Heart left ventricle (tissue), 13 donors: ENCODE data around the gene HTR5A.

Experiments
- CTCF ChIP-seq, 12 donors: fragments of 200-600 bp; sonication (generic) in 4 of 12; IDR thresholded peaks; one replicate each; pipeline versions ENCODE4 v1.5.0 to v1.8.0; 2018 to 2022; ENCODE audit warnings: antibody characterized with exemption in 12 of 12, mild to moderate bottlenecking in 5 of 12
- POLR2A ChIP-seq, 2 donors: fragments of 450-650 bp; IDR thresholded peaks; one replicate each; pipeline ENCODE4 v1.6.1; 2017; ENCODE audit warnings: antibody characterized with exemption in 2 of 2, mild to moderate bottlenecking in 2 of 2, moderate library complexity in 2 of 2
- donor health status: ischemic (EF 13 %, LVEDD 7.1; RV severe dilation, severe dysfunction).
- donor health status: DM: no; HTN: yes; CAD: no.
- donor health status: DM: no; HTN: no; CAD: no.
- donor health status: ischemic (EF 25% LVEDD 6.9; RV normal size, moderate dysfunction).
- donor health status: ischemic (EF 25% LVEDD 5.7; RV mildly dilated, moderate dysfunction).
- donor health status: ischemic (EF 35%, LVEDD 5.7; RV mildly dilated, moderate dysfunction).
- donor health status: nonischemic (EF 11% LVEDD 7.7; RV severe dilation, severe dysfunction).
- donor health status: DM: yes; HTN: yes; CAD: no.
- donor health status: PGD.
- donor health status: ischemic (EF 29% LVEDD 5.4; RV normal size, mild dysfunction).
- donor health status: nonischemic (EF 23%, LVEDD 6.1; RV moderate dilation, normal function).

- no peak for TF ChIP-seq CTCF (IDR thresholded peaks at IDR 0.05)
- TF ChIP-seq POLR2A (IDR thresholded peaks at IDR 0.05): no peak
Measured at GRCh38 chr7:155057076-155057475, 13.0 kb upstream of the HTR5A start.
